ENCODE results near the gene PIK3R4.

The PIK3R4 gene

DNA sequence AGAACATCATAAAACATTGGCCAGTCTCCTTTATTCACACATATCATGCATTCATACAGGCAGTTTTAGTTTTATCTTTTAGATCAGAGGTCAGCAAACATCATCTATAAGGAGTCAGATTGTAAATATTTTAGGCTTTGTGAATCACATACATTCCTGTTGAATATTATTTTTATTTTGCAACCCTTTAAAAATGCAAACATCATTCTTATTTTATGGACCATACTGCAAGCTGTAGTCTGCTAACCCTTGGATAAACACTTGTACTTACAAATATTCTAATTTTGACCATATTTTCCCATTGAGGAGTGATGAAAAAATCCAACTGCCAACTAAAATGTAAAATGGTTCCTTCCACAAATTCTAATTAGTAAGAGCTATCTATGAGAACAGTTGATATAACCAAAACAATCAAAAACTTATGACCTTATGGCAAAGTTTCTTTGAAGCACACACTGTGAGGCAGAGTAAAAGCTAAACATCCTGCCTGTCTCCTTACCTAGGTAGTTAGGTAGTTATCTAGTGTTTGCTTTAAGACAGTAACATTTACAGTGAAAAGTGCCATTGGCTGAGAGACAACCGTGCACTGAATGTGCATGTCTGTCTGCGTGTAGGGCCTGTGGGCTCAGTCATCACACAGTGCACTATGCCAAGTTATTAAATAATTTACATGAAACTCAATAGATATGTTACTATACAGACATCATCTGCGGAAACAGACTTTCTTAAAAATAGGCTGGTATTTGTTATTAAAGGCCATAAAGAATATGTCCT is 57.7 kb downstream of the PIK3R4 start:
- DNase-seq (ENCODE audit: low read depth): no peak

DNA sequence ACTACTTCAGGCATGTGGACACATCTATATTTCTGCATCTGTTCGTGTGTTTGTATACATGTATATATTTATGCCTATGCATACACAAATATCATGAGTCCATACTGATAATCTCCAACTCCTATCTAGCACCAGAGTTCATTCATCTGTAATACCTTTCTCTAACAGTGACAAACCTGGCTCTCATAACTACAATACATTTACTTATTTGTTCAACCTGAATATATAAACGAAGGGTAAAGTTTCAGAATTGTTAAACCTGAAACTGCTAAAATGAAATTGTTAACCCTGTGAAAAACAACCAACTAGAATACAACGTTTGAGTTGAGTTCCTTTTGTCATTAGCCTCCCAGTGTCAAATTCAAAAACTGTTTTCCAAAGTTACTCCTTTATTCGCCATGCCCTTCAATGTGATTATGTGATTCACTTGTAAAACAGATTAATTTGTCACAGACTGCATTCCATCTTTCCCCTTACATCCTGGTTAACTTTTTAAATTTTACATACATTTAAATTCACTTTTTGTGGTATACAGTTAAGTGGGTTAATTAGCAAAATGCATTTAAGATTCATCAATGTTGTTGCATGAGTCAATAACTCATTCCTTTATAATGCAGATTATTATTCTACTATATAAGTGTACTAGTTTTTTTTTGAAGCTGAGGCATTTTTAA is 58.5 kb downstream of the PIK3R4 start:
- no peak for DNase-seq (ENCODE audit: low read depth)

DNA sequence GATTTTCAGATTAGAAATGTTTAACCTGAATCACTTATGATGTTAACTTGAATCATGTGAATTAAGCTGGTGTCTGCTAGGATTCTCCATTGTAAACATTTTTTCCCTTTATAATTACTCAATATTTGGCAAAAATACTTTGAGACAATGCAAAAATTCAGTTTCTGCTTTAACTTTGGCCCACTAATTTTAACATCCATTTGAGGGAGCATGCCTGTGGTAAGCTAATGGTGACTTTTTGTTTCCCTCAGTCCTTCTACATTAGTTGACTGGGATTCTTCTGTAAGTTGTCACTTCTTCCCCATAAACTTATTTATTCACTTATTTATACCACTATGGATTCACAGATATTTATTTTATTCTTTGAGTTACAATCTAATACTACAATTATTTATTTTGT is 59.3 kb downstream of the PIK3R4 start:
- DNase-seq (ENCODE audit: low read depth): no peak

DNA sequence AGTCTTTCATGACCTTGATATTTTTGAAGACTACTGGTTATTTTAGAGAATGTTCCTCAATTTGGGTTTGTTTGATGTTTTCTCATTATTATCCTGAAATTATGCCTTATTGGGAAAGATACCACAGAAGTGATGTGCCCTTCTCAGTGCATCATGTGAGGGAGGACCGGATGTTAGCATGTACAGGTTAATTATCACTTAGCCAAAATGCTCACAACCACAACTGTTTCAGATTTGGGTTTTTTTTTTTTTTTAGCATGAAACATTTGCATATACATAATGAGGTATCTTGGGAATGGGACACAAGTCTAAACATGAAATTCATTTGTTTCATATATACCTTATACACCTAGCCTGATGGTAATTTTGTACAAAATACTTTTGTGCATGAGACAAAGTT is 59.8 kb downstream of the PIK3R4 start:
- no peak for DNase-seq (ENCODE audit: low read depth)

DNA sequence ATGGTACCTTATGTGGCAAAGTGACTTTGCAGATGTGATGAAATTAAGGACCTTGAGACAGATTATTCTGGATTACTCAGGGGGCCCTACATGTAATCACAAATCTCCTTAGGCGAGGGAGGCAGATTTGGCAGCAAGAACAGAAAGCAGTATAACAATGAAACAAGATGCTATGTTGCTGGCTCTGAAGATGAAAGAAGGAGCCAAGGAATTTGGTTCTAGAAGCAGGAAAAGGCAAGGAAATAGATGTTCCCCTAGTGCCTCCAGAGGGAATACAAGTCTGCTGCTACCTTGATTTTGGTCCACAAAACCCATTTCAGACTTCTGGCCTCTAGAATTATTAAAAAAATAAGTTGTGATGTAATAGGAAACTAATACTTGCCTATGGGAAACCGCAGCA is 64.5 kb downstream of the PIK3R4 start:
- no peak for DNase-seq (ENCODE audit: low read depth)

DNA sequence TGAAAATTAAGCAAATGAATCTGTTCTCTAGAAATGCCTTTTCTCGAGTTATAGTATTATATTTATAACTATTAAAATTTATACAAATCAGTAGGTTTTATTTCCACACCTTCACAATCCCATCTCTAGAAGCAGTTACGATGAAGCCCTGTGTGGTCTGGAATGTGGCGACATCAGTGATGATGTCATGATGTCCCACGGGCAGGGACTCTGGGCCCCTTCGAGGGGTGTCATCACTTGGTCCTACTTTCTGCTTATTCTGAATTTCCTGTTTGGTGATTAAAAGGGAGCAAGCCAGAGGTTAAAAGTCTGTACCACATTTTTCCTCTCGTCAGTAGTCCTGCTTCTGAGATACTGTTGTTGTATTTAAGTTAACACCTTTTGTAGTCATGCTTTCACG is 67.4 kb downstream of the PIK3R4 start:
- no peak for DNase-seq (ENCODE audit: low read depth)

DNA sequence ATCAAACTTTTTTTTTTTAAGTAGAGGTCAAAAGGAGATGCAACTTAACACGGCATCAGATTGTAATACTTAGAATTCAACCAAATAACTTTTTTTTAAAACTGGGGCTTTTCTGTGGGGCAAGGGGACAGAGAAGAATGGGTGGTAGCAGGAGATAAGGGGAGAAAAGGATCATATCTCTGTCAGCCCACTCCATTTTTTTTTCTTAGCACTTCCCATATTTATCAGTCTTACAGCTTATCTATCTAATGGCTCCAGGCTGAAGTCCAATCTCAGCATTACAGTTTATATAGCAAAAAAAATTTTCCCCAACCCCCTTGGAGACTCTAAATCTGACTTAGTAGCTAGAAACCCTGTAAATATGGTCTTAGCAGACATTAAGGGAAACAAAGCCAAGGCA is 69.3 kb downstream of the PIK3R4 start:
- no peak for DNase-seq (ENCODE audit: low read depth)

DNA sequence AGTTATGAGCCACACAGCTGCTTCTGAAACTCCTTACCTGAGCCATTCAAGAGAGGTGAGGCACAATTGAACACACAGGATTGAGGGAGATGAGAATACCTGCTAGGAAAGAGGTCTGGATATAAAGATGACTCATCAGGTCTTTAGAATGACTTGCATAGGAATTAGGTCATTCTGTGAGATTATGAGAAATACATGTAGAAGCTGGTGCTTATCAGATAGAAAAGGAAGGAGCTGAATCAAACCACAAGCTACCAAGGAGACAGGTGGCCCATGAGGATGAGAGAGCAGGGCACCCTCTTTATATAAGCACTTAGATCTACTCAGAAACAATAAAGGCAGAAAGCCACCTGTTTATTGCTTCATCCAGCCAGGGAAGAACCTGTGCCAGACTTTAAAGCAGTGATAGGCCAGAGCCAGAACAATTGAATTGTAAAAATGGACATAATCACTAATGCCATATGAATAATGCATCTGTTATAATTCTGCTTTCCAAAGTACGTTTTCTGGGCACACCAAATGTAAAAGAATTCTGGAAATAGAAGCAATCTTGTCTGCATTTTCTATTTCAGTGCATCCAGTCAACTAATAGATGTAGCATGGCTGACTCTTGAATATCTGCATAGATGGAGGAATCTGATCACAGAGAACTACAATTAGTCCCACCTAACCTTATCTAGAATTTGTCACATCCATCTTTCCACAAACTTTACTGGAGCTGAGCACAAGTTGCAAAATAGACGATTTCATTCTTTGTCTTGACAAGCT is 74.9 kb downstream of the PIK3R4 start:
- no peak for DNase-seq (ENCODE audit: low read depth)

DNA sequence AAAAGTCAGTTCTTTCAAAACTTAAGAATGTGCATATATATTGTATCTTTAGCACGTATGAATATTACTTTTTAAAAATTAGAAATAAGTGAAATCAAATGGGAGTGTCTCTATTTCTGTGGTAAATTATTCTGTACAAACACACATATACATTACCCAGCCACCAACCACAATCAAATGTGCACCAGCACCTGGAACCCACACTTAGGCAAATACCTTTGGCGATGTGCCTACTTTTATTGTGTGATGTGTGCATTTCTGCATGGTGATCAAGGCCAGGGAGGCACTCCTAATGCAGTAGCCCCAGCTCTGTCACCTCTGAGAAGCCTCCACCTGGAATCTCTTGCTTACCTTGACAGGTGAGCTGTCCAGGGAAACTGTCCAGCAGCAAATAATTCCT is 76.9 kb downstream of the PIK3R4 start:
- DNase-seq (ENCODE audit: low read depth): no peak

DNA sequence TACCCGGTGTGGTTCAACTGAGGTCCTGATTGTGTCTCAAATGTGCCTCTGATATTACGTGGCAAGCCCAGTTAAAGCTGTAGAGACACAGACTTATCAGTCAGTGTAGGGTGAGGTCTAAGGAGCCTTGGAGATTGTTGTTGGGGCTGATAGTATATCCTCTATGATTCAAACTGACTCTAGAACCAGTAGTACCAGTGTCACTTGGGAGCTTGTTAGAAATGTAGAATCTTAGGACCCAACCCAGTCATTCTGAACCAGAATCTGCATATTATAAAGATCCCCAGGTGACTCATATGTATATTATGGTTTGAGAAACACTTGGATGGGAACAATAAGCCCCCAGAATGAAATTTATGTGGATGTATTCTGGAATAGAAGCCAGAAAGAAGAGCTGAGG is 83.5 kb downstream of the PIK3R4 start:
- DNase-seq (ENCODE audit: low read depth): no peak

DNA sequence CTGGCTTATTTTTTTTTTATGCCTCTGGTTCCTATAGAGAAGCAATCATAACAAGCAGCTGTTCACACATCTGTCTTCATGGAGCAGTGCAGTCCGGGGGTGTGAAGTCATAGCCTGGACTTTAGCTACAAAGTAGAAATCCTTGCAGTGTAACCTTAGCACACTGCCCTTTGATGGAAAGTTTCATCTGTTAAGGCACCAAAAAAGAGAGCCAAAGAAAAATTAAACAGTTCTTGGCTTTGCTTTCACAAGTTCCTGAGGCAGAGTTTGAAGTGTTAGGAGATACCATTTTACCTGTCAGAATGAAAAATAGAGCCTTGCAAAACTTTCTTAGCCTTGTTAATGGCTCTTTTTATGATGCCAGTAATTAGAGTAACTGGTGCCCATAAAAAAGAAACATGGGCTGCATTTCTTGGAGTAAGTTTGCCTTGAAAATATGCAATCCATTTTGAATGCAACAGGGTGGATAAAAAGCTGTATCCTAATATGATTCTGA is 84.1 kb downstream of the PIK3R4 start:
- no peak for DNase-seq (ENCODE audit: low read depth)

DNA sequence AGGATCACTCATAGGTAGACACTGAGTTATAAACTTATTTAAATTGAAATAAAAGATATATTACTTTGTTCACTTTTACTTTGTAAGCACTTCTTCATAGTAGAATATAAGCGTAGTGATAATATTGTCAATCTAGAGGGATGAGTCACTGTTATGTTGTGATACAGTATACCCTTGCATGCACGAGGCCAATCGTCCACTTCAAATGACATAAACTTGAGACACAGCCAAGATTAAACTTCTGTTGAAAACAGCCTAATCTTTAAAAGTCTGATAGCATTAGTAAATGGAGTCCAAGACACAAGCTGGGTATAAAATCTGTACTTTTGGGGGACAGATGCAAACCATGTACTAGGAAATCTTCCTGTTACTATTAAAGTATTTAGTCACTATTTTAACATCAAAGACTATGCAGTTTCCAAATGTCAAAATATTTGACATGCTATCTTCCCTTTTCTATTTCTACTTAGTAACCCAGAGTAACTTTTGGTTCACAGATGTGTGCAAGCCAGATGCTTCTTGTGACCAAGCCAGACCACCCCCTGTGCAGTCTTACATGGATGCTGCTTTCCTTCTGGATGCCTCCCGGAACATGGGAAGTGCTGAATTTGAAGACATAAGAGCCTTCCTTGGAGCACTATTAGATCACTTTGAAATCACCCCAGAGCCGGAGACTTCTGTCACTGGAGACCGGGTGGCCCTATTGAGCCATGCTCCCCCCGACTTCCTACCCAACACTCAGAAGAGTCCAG is 85.3 kb downstream of the PIK3R4 start:
- no peak for DNase-seq (ENCODE audit: low read depth)

DNA sequence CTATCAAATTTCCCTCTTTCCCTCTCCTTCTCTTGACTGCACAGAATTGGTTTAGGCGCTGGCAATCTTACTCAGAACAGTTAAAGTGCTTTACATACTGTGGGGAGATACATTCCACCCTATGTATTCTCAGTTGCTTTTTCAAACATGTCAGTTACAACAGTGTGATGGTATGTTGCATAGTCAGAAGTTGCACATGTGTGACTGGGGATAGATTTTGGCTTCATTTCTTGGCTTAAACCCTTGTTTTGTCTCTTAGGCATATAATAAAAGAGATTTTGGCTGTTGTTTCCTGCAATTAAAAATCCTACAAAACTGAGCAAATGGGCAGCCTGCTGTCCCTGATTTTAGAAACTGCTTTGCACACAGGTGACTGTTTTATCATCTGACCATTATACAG is 86.7 kb downstream of the PIK3R4 start:
- DNase-seq (ENCODE audit: low read depth): no peak

DNA sequence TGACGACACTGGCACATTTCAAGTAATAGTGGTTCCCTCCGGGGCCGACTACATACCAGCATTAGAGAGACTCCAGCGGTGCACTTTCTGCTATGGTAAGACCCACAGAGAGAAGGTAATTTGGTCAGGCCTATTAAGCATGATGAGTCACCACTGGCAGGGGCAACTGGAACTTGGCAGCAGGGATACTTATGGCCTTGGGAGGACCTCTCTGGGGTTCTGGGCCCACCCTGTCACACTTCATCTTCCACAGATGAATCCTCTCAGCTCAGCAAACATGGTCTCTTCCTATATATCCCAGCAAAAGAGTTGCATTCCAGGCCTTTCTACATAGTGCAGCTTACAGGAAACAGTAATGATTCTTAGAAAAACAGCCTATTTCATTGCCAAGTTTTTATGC is 88.0 kb downstream of the PIK3R4 start:
- DNase-seq (ENCODE audit: low read depth): no peak

DNA sequence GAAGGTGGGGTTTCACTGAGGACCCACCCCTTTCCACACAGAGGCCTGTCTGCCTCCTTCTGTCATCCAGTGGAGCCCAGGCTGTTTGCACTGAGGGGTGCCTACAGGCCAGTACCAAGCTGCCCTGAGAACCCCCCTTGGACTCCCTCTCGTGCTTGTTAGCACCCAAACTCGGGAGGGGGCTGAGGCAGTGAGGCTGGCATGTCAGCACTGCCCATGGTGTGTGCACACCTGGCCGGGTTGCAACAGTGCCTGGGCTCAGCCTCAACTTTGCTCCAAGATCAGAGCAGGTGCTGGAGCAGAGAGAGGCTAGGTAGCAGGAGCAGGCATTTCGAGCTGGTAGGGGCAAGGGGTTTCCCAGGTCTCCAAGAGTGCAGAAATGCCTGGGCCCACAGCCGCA is 90.0 kb downstream of the PIK3R4 start:
- no peak for DNase-seq (ENCODE audit: low read depth)

DNA sequence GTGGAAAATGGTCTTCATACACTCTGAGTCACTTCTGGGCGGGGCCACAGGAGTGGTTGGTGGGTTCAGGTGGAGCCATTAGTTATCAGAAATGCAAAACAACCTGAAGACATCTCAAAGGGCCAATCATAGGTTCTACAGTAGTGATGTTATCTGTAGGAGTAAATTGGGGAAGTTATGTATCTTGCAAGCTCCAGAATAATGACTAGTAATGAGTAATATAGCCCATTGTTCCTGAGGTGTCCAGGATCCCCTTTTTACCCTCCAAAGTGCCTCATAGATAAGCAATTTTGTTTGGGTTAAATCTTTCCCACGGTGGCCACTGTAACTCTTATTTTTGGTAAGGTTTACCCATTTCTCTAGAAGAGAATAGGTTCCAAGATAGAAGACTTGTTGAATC is 91.7 kb downstream of the PIK3R4 start:
- no peak for DNase-seq (ENCODE audit: low read depth)

DNA sequence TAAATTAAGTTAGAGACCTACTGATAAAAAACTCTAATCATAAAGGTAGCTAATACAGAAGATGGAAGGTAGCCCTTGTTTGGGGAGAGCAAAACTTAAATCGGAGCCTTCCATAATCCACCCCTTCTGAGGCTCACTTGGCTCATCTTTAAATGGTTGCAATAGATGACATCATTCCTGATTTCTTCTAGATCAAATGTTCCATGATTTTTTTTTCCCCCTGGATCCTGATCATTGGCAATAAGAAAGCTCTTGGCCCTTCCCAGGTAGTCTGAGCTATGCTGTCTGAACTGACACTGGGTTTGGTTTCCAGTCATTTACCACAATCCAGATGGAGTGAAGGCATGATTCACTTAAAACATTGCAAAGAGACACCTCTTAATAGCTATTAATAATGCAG is 92.5 kb downstream of the PIK3R4 start:
- no peak for DNase-seq (ENCODE audit: low read depth)

DNA sequence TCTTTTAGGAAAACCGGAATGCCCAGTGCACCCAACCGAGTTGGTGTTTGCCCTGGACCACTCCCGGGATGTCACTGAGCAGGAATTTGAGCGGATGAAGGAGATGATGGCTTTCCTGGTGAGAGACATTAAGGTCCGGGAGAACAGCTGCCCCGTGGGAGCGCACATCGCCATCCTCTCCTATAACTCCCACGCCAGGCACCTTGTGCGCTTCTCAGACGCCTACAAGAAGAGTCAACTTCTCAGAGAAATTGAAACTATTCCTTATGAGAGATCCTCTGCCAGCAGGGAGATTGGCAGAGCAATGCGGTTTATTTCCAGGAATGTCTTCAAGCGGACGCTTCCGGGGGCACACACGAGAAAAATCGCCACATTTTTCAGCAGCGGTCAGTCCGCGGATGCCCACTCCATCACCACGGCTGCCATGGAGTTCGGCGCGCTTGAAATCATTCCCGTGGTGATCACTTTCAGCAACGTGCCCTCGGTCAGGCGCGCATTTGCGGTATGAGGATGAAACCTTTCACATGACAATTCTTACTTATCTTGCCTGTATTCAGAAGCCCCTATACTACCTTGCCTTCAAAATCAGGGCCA is 97.5 kb downstream of the PIK3R4 start:
- no peak for DNase-seq (ENCODE audit: low read depth)

DNA sequence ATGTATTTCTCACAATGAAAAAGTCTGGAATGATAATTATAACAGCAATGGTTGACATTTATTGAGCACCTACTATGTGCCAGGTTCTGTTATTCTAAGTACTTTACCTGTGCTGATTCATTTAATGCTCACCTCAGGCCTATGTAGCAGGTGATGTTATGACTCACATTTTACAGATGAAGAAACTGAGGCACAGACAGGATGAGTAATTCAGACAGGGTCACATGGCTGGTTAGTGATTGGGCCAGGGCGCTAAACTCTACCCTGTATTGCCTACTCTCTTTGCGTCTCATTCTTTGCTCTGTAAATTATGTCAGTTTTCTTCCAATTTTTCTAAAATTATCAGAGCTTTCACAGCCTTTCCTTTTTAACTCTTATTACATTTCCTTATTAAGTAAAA is 98.3 kb downstream of the PIK3R4 start:
- no peak for DNase-seq (ENCODE audit: low read depth)

DNA sequence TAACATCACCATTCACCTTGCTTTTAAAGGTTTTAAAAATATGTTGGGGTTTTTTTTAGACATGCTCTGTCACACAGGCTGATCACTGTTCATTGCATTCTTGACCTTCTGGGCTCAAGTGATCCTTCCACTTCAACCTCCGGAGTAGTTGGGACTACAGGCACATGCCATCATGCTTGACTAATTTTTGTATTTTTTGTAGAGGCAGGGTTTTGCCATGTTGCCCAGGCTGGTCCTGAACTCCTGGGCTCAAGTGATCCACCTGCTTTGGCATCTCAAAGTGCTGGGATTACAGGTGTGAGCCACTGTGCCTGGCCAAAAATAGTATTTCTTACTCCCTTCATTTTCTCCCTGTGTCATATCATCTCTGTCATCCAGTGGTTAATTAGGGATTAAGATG is 101.4 kb downstream of the PIK3R4 start:
- no peak for DNase-seq (ENCODE audit: low read depth)

DNA sequence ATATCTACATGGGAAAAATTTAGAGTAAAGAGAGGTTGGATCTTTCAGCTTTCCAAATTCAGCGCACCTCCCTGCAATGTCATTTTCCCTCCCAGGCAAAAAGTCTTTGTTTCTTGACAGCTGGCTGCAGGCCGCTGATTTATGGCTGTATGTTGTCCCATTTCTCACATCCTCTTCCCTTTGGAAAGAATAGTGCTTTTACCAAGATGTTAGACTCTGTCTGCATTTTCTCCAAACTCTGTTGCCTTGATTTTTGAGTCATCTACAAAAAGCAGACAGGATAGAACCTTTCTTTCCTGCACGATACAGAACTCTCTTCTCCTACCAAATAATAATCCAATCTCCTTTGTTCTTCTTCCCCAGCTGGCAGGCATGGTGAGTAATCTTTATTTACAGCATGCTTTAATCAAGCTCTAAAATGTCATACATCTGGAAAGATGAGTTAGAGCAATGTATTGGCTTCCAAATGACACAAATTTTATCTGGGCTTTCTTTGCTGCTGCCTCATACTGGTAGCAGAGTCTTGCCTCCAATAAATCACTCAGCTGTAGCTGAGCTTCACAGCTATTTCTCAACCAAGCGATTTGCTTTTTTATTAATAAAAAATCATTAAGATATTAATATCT is 101.9 kb downstream of the PIK3R4 start:
- DNase-seq (ENCODE audit: low read depth): no peak
